Stomach (tissue), 4 donors: Measurements from ENCODE around the gene PAK2.

Experiments used
- CTCF ChIP-seq, 7 experiments: fragments of 450-650 bp in 4 of 7; fragments of 200-600 bp in 3 of 7; sonication (generic) in 3 of 7; IDR thresholded peaks; one replicate each; pipeline ENCODE4 v1.5.1; 2016 to 2019; ENCODE audit warnings: antibody characterized with exemption in 7 of 7, control low read depth in 2 of 7, mild to moderate bottlenecking in 1 of 7
- POLR2A ChIP-seq, 4 donors: fragments of 450-650 bp; IDR thresholded peaks; one replicate each; pipeline ENCODE4 v1.6.1; 2016; ENCODE audit warnings: antibody characterized with exemption in 4 of 4, control low read depth in 2 of 4, mild to moderate bottlenecking in 1 of 4, moderate library complexity in 1 of 4
- POLR2AphosphoS5 ChIP-seq, 3 donors: sonication (generic); formaldehyde crosslinking; IDR thresholded peaks; one replicate each; pipeline ENCODE4 v1.6.1; 2016; ENCODE audit warnings: antibody characterized with exemption in 3 of 3

GRCh38 chr3:196700801-196701200 is 38.9 kb upstream of the PAK2 start:
- TF ChIP-seq CTCF (IDR thresholded peaks at IDR 0.05): no peak
- no peak for TF ChIP-seq POLR2A (IDR thresholded peaks at IDR 0.05)
- no peak for TF ChIP-seq POLR2AphosphoS5 (IDR thresholded peaks at IDR 0.05)
